H1 (cell line): ENCODE data around the gene CCNT1. TPM values are rescaled to one million over a fixed set of nuclear protein-coding genes. Genes with fewer than 3 reads are reported as not detected.

ENCODE experiments used
- CTCF ChIA-PET: fragments of 300-600 bp; sonication (Branson Sonifier 250); formaldehyde crosslinking; loops from one replicate; lab custom pipeline; 2021; ENCODE audit not compliant: partially characterized antibody; lab: Charles Lee
- POLR2A ChIA-PET: fragments of 300-600 bp; sonication (Branson Sonifier 250); formaldehyde crosslinking; loops from one replicate; lab custom pipeline; 2021; ENCODE audit warnings: inconsistent platforms; ENCODE audit not compliant: partially characterized antibody; lab: Charles Lee
- DNase-seq, 2 experiments: peaks; one replicate each; pipeline versions ENCODE4 v3.0.0 to v3.0.0-alpha.2; 2010 to 2022; ENCODE audit warnings: low spot score in 2 of 2, low read depth in 1 of 2, mixed read lengths in 1 of 2
- FAIRE-seq: peaks from 2 replicates; lab custom pipeline; 2011; peaks lifted over from hg19 to GRCh38; lab: Jason Lieb, UNC
- H2AFZ ChIP-seq: 2 replicates; pipeline ENCODE4 v1.8.1; 2012; ENCODE audit warnings: low read length, inconsistent platforms
- H2AK5ac ChIP-seq: 2 replicates; pipeline ENCODE4 v1.6.1; 2013; ENCODE audit warnings: low read depth, low read length
- H2BK120ac ChIP-seq: replicated peaks from 2 replicates; pipeline ENCODE3; 2013; ENCODE audit warnings: low read depth, low read length, inconsistent platforms
- H2BK12ac ChIP-seq: 2 replicates; pipeline ENCODE4 v1.6.1; 2013; ENCODE audit warnings: low read depth, low read length
- H2BK15ac ChIP-seq: 2 replicates; pipeline ENCODE4 v1.6.1; 2013; ENCODE audit warnings: low read length
- H2BK20ac ChIP-seq: 2 replicates; pipeline ENCODE4 v1.6.1; 2013; ENCODE audit warnings: low read length
- H2BK5ac ChIP-seq: 2 replicates; pipeline ENCODE4 v1.6.1; 2013; ENCODE audit warnings: low read depth, low read length
- H3K14ac ChIP-seq: 2 replicates; pipeline ENCODE4 v1.6.1; 2013; ENCODE audit warnings: inconsistent platforms; ENCODE audit not compliant: insufficient read length
- H3K18ac ChIP-seq: 2 replicates; pipeline ENCODE4 v1.6.1; 2013; ENCODE audit warnings: low read length; ENCODE audit errors: extremely low read depth
- H3K23ac ChIP-seq: 2 replicates; pipeline ENCODE4 v1.6.1; 2013; ENCODE audit warnings: inconsistent platforms; ENCODE audit not compliant: insufficient read length
- H3K23me2 ChIP-seq: 2 replicates; pipeline ENCODE4 v1.6.1; 2013; ENCODE audit warnings: low read depth, low read length
- H3K27ac ChIP-seq: 2 replicates; pipeline ENCODE4 v1.6.1; 2011; ENCODE audit warnings: low read depth, low read length, inconsistent platforms
- H3K27me3 ChIP-seq, 4 experiments: replicated peaks in 1 of 4; 1 replicate in 1 of 4; 2 replicates in 3 of 4; pipeline versions ENCODE4 v1.6.1 to v1.8.1; 2011 to 2013; ENCODE audit warnings: low read length in 3 of 4, mild to moderate bottlenecking in 3 of 4, inconsistent platforms in 2 of 4, mixed read lengths in 2 of 4, moderate library complexity in 1 of 4; ENCODE audit not compliant: control insufficient read depth in 3 of 4, insufficient read depth in 3 of 4; ENCODE audit errors: extremely low read depth in 1 of 4
- H3K36me3 ChIP-seq, 4 experiments: 2 replicates each; pipeline versions ENCODE4 v1.6.1 to v1.8.1; 2011 to 2013; ENCODE audit warnings: mild to moderate bottlenecking in 4 of 4, low read length in 3 of 4, moderate library complexity in 2 of 4, control low read depth in 1 of 4, inconsistent platforms in 1 of 4; ENCODE audit not compliant: insufficient read depth in 4 of 4, control insufficient read depth in 2 of 4
- H3K4ac ChIP-seq: replicated peaks from 2 replicates; pipeline ENCODE3; 2013; ENCODE audit warnings: low read length, low read depth, mixed read lengths, inconsistent platforms; ENCODE audit not compliant: insufficient read length
- H3K4me1 ChIP-seq, 4 experiments: replicated peaks in 1 of 4; 1 replicate in 1 of 4; 2 replicates in 3 of 4; pipeline versions ENCODE4 v1.6.1 to v1.8.1; 2011 to 2013; ENCODE audit warnings: low read length in 3 of 4, inconsistent platforms in 2 of 4, mixed read lengths in 1 of 4; ENCODE audit not compliant: insufficient read depth in 4 of 4, control insufficient read depth in 3 of 4
- H3K4me2 ChIP-seq, 2 experiments: 2 replicates each; pipeline versions ENCODE4 v1.6.1 to v1.8.1; 2011 to 2013; ENCODE audit warnings: low read depth in 2 of 2, low read length in 2 of 2, control low read depth in 1 of 2, inconsistent platforms in 1 of 2, mild to moderate bottlenecking in 1 of 2; ENCODE audit not compliant: insufficient read depth in 1 of 2
- H3K4me3 ChIP-seq, 4 experiments: fragments of 200-600, 300-600 bp in 1 of 4; sonication (generic), shearing (Covaris generic), sonication (Bioruptor Twin) in 1 of 4; 2 replicates each; pipeline versions ENCODE4 v1.5.1 to v1.8.1; 2011 to 2016; ENCODE audit warnings: low read length in 4 of 4, low read depth in 3 of 4, control low read depth in 2 of 4, inconsistent platforms in 2 of 4, mild to moderate bottlenecking in 2 of 4, mixed read lengths in 1 of 4, moderate library complexity in 1 of 4; ENCODE audit not compliant: insufficient read depth in 2 of 4; ENCODE audit errors: extremely low read depth in 1 of 4
- H3K56ac ChIP-seq: replicated peaks from 2 replicates; pipeline ENCODE3; 2013; ENCODE audit warnings: low read depth, mild to moderate bottlenecking, mixed read lengths, low read length, inconsistent platforms; ENCODE audit not compliant: insufficient read length
- H3K79me1 ChIP-seq: 2 replicates; pipeline ENCODE4 v1.6.1; 2013; ENCODE audit warnings: low read depth, low read length, control low read depth
- H3K79me2 ChIP-seq, 2 experiments: 2 replicates each; pipeline versions ENCODE4 v1.6.1 to v1.8.1; 2012 to 2013; ENCODE audit warnings: low read length in 2 of 2, mild to moderate bottlenecking in 2 of 2, inconsistent platforms in 1 of 2; ENCODE audit not compliant: insufficient read depth in 2 of 2, control insufficient read depth in 1 of 2
- H3K9ac ChIP-seq, 4 experiments: replicated peaks in 1 of 4; 1 replicate in 1 of 4; 2 replicates in 3 of 4; pipeline versions ENCODE4 v1.6.1 to v1.8.1; 2011 to 2013; ENCODE audit warnings: low read depth in 3 of 4, low read length in 3 of 4, control low read depth in 2 of 4, mild to moderate bottlenecking in 2 of 4, moderate library complexity in 2 of 4, inconsistent platforms in 1 of 4; ENCODE audit errors: extremely low read depth in 1 of 4
- H3K9me3 ChIP-seq, 2 experiments: 2 replicates each; pipeline versions ENCODE4 v1.6.1 to v1.8.1; 2012 to 2013; ENCODE audit warnings: mild to moderate bottlenecking in 2 of 2, moderate library complexity in 2 of 2, control low read depth in 1 of 2, inconsistent platforms in 1 of 2, low read depth in 1 of 2, low read length in 1 of 2, mixed read lengths in 1 of 2; ENCODE audit not compliant: insufficient read depth in 2 of 2
- H4K20me1 ChIP-seq, 2 experiments: replicated peaks in 1 of 2; 2 replicates each; pipeline versions ENCODE3 to v1.8.1; 2011 to 2013; ENCODE audit warnings: inconsistent platforms in 2 of 2, low read length in 2 of 2, mild to moderate bottlenecking in 1 of 2; ENCODE audit not compliant: insufficient read depth in 2 of 2, control insufficient read depth in 1 of 2
- H4K5ac ChIP-seq: 2 replicates; pipeline ENCODE4 v1.6.1; 2013; ENCODE audit warnings: low read length, low read depth, mixed read lengths, inconsistent platforms; ENCODE audit not compliant: insufficient read length
- H4K8ac ChIP-seq: 2 replicates; pipeline ENCODE4 v1.8.0; 2013; ENCODE audit warnings: mild to moderate bottlenecking, moderate library complexity, low read length, inconsistent platforms; ENCODE audit not compliant: insufficient read depth; ENCODE audit errors: extremely low read depth
- H4K91ac ChIP-seq: replicated peaks from 2 replicates; pipeline ENCODE3; 2013; ENCODE audit warnings: low read length, mixed read lengths, inconsistent platforms; ENCODE audit not compliant: insufficient read length
- CHD1 ChIP-seq: IDR thresholded peaks from 2 replicates; pipeline ENCODE4 v1.6.1; 2012; ENCODE audit warnings: low read depth, low read length, improper control_type of control experiment
- PHF8 ChIP-seq: fragments of 200-600 bp; sonication (generic); conservative IDR thresholded peaks from 2 replicates; pipeline ENCODE4 v1.7.1; 2012; ENCODE audit warnings: low read depth, mild to moderate bottlenecking, inconsistent platforms, low read length, moderate library complexity
- POU5F1 ChIP-seq: IDR thresholded peaks from 2 replicates; pipeline ENCODE4 v1.6.1; 2011; ENCODE audit warnings: low read depth, mild to moderate bottlenecking, low read length, moderate library complexity
- RFX5 ChIP-seq: IDR thresholded peaks from 2 replicates; pipeline ENCODE4 v1.6.1; 2011; ENCODE audit warnings: low read depth, low read length, improper control_type of control experiment, borderline replicate concordance
- WGBS, 2 experiments: shearing (Covaris generic) in 1 of 2; methylation state at CpG; one replicate each; pipeline versions ENCODE4 v1.1.6 to v1.1.7; 2013 to 2015; ENCODE audit warnings: low lambda C conversion rate in 2 of 2, mixed read lengths in 2 of 2, inconsistent platforms in 1 of 2, low coverage in 1 of 2, missing lambda C conversion rate in 1 of 2; ENCODE audit not compliant: insufficient replicate concordance in 2 of 2, insufficient coverage in 1 of 2, insufficient read length in 1 of 2; ENCODE audit errors: extremely low coverage in 1 of 2, missing lambda C conversion rate in 1 of 2; 5-methylcytosine and 5-hydroxymethylcytosine counted together
- polyA plus RNA-seq, 7 experiments: library from polyadenylated mRNA; depleted of rRNA in 3 of 7; stranded (reverse) in 5 of 7; unstranded in 2 of 7; fragments of >200 nt in 5 of 7; fragments of 200-250 nt in 2 of 7; gene quantifications; 1 replicate in 5 of 7; 2 replicates in 1 of 7; 4 replicates in 1 of 7; pipeline versions ENCODE4 v1.2.1 to v1.2.3, GENCODE V29; 2011 to 2013; ENCODE audit warnings: missing spikeins in 2 of 7, mixed read lengths in 2 of 7
- total RNA-seq: library from RNA; stranded (reverse); fragmentation: NEBNext Ultra II Directional; extraction: Animal tissue kit (Norgen Biotek cat#: 25700); gene quantifications from 2 replicates; pipeline ENCODE4 v1.2.1, GENCODE V29; 2021

Gene CCNT1
- total and polyA plus RNA-seq, 2 of the 8 experiments (the other 6 are each of a cell fraction or from before 2014, with no cell fraction given) = 13.2 to 45.9 TPM

DNA sequence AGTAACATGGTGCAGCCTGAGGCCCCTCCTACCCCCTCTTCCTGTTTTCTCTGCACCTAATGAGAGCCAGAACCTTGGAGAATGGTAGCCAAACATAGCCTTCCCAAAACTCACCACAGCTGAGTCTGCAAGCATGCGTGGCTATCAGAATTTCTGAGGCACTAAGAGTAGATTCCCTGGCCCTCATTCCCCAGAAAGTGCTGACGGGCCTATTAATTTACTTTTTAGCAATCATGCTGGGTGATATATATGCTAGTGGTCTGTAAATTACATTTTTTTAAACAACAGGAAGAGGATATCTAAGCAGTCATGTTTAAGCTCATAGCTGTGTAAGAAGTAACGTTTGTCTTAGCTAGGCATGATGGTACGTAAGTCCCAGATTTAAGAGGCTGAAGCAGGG, 64.8 kb downstream of the CCNT1 start:
- Histone ChIP-seq H3K23me2 (no peaks in the 10 kb centered on the region), H2AFZ (no peak overlapping the region), H3K4me2 (no peak overlapping the region), H2BK20ac (no peak overlapping the region), H3K27ac (no peak overlapping the region), H3K27me3 (no peaks in the 10 kb centered on the region), H4K5ac (no peak overlapping the region), H3K18ac (no peak overlapping the region), H3K36me3 (peaks cover 19 to 66% (median 46%) of the 10 kb centered on the region in 4 experiments), H3K4ac (no peak overlapping the region), H3K56ac (no peak overlapping the region), H2AK5ac (no peak overlapping the region), H3K4me3 (no peak overlapping the region), H3K23ac (no peak overlapping the region)
- FAIRE-seq (no peak), DNase-seq (no peak)
- POLR2A ChIA-PET = interaction anchor here (0.7 to 1.9 kb wide), 10 partner anchors 10 to 39 kb away, joined by 3 to 8 read pairs (median 4); no protein-coding TSS in a partner anchor
- 73% methylated on average over 4 of the region's 4 CpGs; no CpG with 5 or more reads in 1 of the 2 experiments for WGBS, 2 experiments
- TF ChIP-seq CHD1 = no peak
- no peak for TF ChIP-seq RFX5
- no peak for TF ChIP-seq POU5F1
- TF ChIP-seq PHF8 = no peak
- TF ChIP-seq, all 59 proteins: peak for 0
- Histone ChIP-seq H3K14ac (no peak overlapping the region), H3K9me3 (no peaks in the 10 kb centered on the region), H4K20me1 (peaks cover 3 to 6% of the 10 kb centered on the region in 2 experiments), H2BK5ac (no peak overlapping the region), H2BK120ac (no peak overlapping the region), H3K4me1 (no peaks in the 10 kb centered on the region), H3K79me2 (no peaks in the 10 kb centered on the region), H3K79me1 (no peaks in the 10 kb centered on the region), H3K9ac (no peak overlapping the region), H4K91ac (no peak overlapping the region), H2BK15ac (no peak overlapping the region), H2BK12ac (no peak overlapping the region), H4K8ac (no peak overlapping the region)
- CTCF ChIA-PET = interaction anchor here (0.7 to 1.2 kb wide), 2 partner anchors 22 to 110 kb away, joined by 3 to 4 read pairs; no protein-coding TSS in a partner anchor
